Loucy (cell line): ENCODE results near the gene USP38.

ENCODE experiments used
- EZH2phosphoT487 ChIP-seq: fragments of 200-600 bp; IDR thresholded peaks from 2 replicates; pipeline ENCODE4 v1.6.1; 2018; ENCODE audit warnings: antibody characterized with exemption, mild to moderate bottlenecking, moderate library complexity, borderline replicate concordance
- TF ChIP-seq, protein P1 (sequence below): fragments of 200-600 bp; sonication (generic); conservative IDR thresholded peaks from 2 replicates; pipeline ENCODE4 v1.5.1; 2014; ENCODE audit warnings: mild to moderate bottlenecking, antibody characterized with exemption, low read length

DNA sequence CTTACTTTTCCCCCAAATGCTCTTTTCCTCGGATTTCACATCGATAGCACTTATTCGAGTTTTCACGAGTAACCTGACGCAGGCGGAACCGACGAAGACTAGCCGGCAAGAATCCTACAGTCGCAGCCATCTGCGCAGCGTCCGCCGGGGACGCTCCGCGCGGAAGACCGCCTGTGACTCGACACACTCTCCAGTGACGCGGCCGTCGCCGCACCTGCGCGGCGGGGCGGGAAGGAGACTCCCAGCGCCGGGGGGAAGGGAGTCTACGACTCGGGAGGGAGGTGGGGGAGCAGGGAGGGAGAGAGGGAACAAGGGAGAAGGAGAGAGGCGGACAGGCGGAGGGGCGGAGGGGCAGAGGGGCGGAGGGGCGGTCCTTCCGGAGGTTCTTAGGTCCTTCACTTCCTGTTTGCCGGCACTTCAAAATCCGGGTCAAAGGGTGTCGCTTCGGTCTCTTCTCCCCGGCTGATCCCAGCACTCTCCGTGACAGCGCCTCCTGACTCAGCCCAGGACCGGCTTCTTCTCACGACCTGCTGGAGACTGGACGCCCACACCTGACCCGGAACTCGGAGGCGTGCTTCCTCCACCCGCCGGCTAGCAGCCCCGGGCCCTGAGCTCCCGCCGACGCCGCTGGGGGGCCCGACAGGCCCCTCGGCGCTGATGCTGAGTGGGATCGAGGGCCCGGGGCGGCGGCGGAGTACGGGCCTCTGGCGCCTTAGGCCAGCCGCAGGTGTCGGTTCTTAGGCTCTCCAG lies at the start of gene USP38:
- TF ChIP-seq, protein P1, sequence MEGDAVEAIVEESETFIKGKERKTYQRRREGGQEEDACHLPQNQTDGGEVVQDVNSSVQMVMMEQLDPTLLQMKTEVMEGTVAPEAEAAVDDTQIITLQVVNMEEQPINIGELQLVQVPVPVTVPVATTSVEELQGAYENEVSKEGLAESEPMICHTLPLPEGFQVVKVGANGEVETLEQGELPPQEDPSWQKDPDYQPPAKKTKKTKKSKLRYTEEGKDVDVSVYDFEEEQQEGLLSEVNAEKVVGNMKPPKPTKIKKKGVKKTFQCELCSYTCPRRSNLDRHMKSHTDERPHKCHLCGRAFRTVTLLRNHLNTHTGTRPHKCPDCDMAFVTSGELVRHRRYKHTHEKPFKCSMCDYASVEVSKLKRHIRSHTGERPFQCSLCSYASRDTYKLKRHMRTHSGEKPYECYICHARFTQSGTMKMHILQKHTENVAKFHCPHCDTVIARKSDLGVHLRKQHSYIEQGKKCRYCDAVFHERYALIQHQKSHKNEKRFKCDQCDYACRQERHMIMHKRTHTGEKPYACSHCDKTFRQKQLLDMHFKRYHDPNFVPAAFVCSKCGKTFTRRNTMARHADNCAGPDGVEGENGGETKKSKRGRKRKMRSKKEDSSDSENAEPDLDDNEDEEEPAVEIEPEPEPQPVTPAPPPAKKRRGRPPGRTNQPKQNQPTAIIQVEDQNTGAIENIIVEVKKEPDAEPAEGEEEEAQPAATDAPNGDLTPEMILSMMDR = no peak
- no peak for TF ChIP-seq EZH2phosphoT487
